DMS153 (cell line): ENCODE data around the gene MAP3K5.
A peak's percentile ranks its signal among the peaks of the same experiment; 100 is the strongest.

ENCODE experiments used
- DNase-seq: peaks from one replicate; lab custom pipeline; 2025; lab: John Stamatoyannopoulos, UW

MAP3K5 gene

GRCh38 chr6:136682292-136682691 is 110.0 kb downstream of the MAP3K5 start:
- no peak for DNase-seq

GRCh38 chr6:136677822-136678221 is 114.5 kb downstream of the MAP3K5 start:
- no peak for DNase-seq

DNA sequence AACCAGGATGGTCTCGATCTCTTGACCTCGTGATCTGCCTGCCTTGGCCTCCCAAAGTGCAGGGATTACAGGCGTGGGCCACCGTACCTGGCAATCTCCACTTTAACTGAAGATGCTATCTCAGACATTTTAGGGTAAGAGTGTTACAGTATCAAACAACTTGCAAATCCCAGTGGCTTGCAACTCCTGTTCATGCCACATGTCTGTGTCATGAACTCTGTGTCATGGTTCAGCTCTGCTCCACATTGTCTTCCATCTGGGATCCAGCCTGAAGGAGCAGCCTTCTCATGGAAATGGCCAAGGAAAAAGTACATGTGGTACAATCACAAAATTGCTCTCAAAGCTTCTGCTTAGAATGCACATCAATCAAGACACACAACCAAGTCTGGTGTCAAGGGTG is 114.9 kb downstream of the MAP3K5 start:
- no peak for DNase-seq

GRCh38 chr6:136676075-136676474 is 116.2 kb downstream of the MAP3K5 start:
- no peak for DNase-seq

DNA sequence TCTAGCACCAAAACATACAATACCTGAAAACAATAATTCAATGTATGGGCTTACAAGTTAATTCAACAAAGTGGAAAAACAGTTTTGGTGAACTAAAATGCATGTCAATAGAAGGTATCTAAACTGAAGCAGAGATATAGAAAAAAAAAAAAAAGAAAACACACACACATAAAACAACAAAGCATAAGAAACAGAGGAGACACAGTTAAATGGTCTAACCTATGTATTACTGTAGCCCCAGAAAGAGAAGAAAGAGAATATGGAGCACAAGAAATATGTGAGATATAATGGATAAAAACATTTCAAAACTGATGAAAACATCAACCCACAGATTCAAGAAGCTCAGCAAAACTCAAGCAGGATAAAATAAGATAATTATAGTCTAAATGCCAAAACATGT is 118.7 kb downstream of the MAP3K5 start:
- DNase-seq: no peak

- DNase-seq: no peak
Observed at GRCh38 chr6:136672144-136672543, 120.1 kb downstream of the MAP3K5 start.

DNA sequence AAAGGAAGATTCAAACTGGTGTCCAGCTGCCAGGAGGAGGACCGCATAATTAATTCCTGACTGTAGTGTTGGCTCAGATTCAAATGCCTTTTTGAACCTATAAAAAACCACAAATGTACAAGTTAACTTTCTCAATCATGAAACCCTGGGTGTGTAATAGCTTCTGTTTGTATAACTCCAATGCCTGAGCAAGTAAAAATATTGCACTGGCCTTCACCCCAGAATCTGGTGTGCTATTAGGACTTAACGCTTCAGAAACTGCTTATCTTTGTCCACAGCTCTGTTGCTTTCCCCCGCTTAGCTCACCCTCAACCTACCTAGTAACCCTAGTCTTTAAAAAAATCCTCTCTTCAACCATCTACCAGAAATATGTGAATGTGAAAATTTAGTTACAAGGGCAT is 123.0 kb downstream of the MAP3K5 start:
- DNase-seq: no peak

- DNase-seq: no peak
Observed at GRCh38 chr6:136668571-136668970, 123.7 kb downstream of the MAP3K5 start.

- DNase-seq: no peak
Observed at GRCh38 chr6:136666041-136666440, 126.2 kb downstream of the MAP3K5 start.

DNA sequence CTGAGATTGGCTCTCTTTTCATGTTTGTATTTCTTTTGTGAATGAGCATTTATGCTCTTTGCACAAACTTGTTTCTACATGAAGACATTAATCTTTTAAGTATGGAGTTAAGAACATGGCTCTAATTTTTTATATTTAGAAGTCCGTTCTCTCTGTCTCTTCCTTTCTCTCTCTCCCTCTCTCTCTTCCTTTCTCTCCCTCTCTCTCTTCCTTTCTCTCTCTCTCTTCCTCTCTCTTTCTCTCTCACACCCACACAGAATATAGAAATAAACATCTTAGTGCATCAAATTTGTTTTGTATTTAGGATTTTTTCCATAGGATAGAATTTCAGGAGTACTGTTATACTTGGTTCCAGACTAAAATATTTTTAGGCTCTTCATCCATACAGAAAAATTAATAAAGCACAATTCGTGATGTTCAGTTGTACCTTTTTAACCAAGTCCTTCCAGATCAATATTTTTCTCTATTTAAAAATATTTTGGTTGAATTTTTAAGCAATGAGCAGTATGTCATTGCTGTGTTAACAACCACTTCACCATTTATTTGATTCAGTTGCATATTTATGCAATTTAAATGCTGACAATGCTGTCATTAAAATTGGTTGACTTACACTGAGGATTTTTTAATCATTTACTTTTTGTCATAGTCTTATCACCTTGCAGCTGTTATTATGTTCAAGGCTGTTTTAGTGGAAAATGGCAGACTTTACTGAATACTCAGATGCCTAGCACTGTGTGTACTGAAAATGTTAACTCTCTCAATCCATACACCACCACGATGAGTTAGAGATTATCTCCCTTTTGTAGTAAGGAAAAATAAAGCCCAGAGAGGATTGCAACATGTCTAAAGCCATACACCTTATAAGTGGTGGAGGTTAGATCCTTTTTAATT is 129.7 kb downstream of the MAP3K5 start:
- no peak for DNase-seq

DNA sequence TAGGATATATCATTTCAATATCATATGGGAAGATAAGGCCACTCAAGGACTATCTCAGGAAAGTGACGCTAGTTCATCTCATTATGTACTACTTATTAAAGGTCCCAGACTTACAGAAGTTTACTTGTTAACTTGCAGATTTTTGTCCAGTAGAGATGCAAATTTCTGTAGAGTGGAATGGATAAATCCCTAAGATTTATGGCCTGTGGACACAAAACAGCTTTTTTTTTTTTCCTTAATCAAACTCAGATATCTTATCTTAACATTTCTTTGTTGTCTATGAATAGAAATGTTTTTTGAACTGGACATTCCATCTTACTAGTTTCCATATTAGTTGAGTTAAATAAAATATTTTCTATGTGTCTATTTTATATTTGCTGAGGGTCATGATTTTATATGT is 131.6 kb downstream of the MAP3K5 start:
- DNase-seq: no peak

- no peak for DNase-seq
Observed at GRCh38 chr6:136659991-136660499, 132.2 kb downstream of the MAP3K5 start.

- DNase-seq: no peak
Observed at GRCh38 chr6:136658711-136659110, 133.6 kb downstream of the MAP3K5 start.

- DNase-seq: no peak
Observed at GRCh38 chr6:136657666-136658065, 134.6 kb downstream of the MAP3K5 start.

DNA sequence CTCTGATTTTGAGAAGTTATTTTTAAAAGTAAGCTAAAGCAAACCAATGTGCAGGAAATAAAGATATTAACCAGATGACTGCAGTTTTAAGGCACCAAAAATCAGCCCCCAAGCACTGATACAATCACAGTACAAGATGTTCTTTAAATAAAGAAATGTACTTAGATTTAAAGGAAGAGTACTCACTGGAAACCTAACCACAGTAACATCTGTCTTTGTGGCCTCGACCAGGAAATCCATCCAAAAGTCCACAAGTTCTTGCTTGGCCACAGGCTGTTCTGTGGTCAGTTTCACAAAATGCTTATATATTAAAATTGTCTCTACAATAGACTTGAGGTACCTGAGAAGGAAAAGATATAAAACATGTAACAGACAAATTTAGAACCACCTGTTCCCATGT is 136.2 kb downstream of the MAP3K5 start:
- DNase-seq: no peak

GRCh38 chr6:136655239-136656014 is 136.8 kb downstream of the MAP3K5 start:
- peak; percentile 67 for DNase-seq

GRCh38 chr6:136654086-136654485 is 138.2 kb downstream of the MAP3K5 start:
- no peak for DNase-seq

GRCh38 chr6:136652656-136653055 is 139.6 kb downstream of the MAP3K5 start:
- no peak for DNase-seq

- DNase-seq: no peak
Observed at GRCh38 chr6:136651982-136652381, 140.3 kb downstream of the MAP3K5 start.

- no peak for DNase-seq
Observed at GRCh38 chr6:136647363-136647852, 144.9 kb downstream of the MAP3K5 start.

DNA sequence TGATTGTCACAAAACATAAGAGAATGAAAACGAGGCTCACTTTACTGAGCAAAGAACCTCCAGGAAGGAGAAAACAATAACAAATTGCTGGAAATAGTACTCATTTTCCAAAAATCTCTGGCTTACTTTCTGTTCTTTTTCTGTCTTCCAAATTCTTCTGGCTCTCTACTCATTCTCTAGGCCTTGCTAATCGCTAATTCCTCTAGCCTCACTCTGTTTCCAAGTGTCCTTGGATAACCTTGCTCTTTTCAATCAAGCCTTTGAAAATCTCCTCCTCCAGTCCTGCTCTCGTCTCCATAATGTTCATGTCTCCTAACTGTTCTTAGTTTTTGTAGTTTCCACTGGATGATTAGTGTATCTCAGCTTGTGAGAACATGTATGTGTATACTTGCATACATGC is 145.9 kb downstream of the MAP3K5 start:
- DNase-seq: no peak

DNA sequence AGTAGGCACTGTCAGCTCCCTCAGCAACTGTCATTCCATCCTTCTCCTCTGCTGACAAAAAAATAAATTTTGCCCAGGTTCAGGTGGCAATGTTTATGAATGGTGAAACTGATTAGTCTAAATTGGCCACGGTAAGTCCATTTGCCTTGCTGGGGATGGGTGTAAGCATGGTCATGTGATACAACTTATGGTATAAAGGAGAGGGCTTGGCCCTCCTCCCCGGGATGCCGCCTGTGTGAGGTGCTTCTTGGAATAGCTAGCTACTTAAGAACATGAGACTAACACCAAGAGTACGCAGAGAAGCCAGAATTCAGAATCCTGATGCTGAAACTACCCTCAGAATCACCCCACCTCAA is 147.7 kb downstream of the MAP3K5 start:
- no peak for DNase-seq
